T-cell (primary cell): ENCODE results near the gene DLEC1. TPM values are rescaled to one million over a fixed set of nuclear protein-coding genes. Genes with fewer than 3 reads are reported as not detected.
A peak's percentile ranks its signal among the peaks of the same experiment; 100 is the strongest.

Experiments
- ATAC-seq, 4 experiments: fragments of 200-7000 bp in 3 of 4; fragments of 150-1000 bp in 1 of 4; cut with Tn5 transposase; replicated peaks in 1 of 4; 1 replicate in 3 of 4; 2 replicates in 1 of 4; pipeline ENCODE4 v1.10.0; 2021; ENCODE audit warnings: moderate library complexity in 3 of 4, mild to moderate bottlenecking in 2 of 4, moderate number of reproducible peaks in 1 of 4
- CTCF ChIA-PET, 2 donors: fragments of 300-600 bp; sonication (Branson Sonifier 250); formaldehyde crosslinking; loops; one replicate each; lab custom pipeline; 2022; ENCODE audit warnings: antibody characterized with exemption in 2 of 2; lab: Charles Lee
- POLR2A ChIA-PET, 2 donors: fragments of 300-600 bp; sonication (Branson Sonifier 250); formaldehyde crosslinking; loops; one replicate each; lab custom pipeline; 2022; ENCODE audit warnings: antibody characterized with exemption in 2 of 2; lab: Charles Lee
- DNase-seq, 35 experiments: peaks; one replicate each; pipeline versions ENCODE4 v3.0.0 to v3.0.0-alpha.2; 2013 to 2023
- H3K27ac ChIP-seq: one replicate; pipeline ENCODE4 v1.5.1; 2013; ENCODE audit warnings: low read length
- H3K27me3 ChIP-seq, 2 experiments: replicated peaks in 1 of 2; 1 replicate in 1 of 2; 2 replicates in 1 of 2; pipeline versions ENCODE4 v1.6.1 to v1.7.0; 2013; ENCODE audit warnings: low read length in 1 of 2, mixed read lengths in 1 of 2; ENCODE audit not compliant: control insufficient read depth in 2 of 2, insufficient read depth in 2 of 2; ENCODE audit errors: extremely low read depth in 1 of 2
- H3K36me3 ChIP-seq, 2 donors: 1 replicate in 1 of 2; 2 replicates in 1 of 2; pipeline versions ENCODE4 v1.6.1 to v1.7.0; 2013; ENCODE audit warnings: low read length in 1 of 2; ENCODE audit not compliant: control insufficient read depth in 2 of 2, insufficient read depth in 1 of 2; ENCODE audit errors: extremely low read depth in 1 of 2
- H3K4me1 ChIP-seq, 2 experiments: 1 replicate in 1 of 2; 2 replicates in 1 of 2; pipeline versions ENCODE4 v1.6.1 to v1.7.0; 2013; ENCODE audit warnings: low read length in 2 of 2, mixed read lengths in 1 of 2; ENCODE audit not compliant: insufficient read depth in 2 of 2, control insufficient read depth in 1 of 2; ENCODE audit errors: extremely low read depth in 1 of 2
- H3K4me3 ChIP-seq, 2 donors: 1 replicate in 1 of 2; 2 replicates in 1 of 2; pipeline versions ENCODE4 v1.5.1 to v1.7.0; 2013; ENCODE audit warnings: mild to moderate bottlenecking in 2 of 2, low read length in 1 of 2, moderate library complexity in 1 of 2; ENCODE audit not compliant: control insufficient read depth in 1 of 2; ENCODE audit errors: extremely low read depth in 1 of 2
- H3K9me3 ChIP-seq: 2 replicates; pipeline ENCODE4 v1.7.0; 2013
- H3K27ac Mint-ChIP-seq, 2 donors: one replicate each; pipeline ENCODE4 v1.8.0; 2020 to 2021; ENCODE audit warnings: mild to moderate bottlenecking in 2 of 2, mixed read lengths in 2 of 2
- H3K27me3 Mint-ChIP-seq, 2 donors: one replicate each; pipeline ENCODE4 v1.8.0; 2021 to 2022; ENCODE audit warnings: mixed read lengths in 2 of 2
- H3K36me3 Mint-ChIP-seq: one replicate; pipeline ENCODE4 v1.8.0; 2021; ENCODE audit warnings: mixed read lengths
- H3K4me1 Mint-ChIP-seq, 3 donors: one replicate each; pipeline ENCODE4 v1.8.0; 2020 to 2022; ENCODE audit warnings: mixed read lengths in 3 of 3, mild to moderate bottlenecking in 1 of 3
- H3K4me3 Mint-ChIP-seq, 3 donors: one replicate each; pipeline ENCODE4 v1.8.0; 2020 to 2022; ENCODE audit warnings: mild to moderate bottlenecking in 3 of 3, mixed read lengths in 3 of 3, moderate library complexity in 3 of 3
- H3K9me3 Mint-ChIP-seq, 3 donors: one replicate each; pipeline ENCODE4 v1.8.0; 2020 to 2022; ENCODE audit warnings: mixed read lengths in 3 of 3
- WGBS: methylation state at CpG from one replicate; pipeline ENCODE4 v1.1.5; 2013; ENCODE audit warnings: missing lambda C conversion rate; ENCODE audit not compliant: insufficient coverage; 5-methylcytosine and 5-hydroxymethylcytosine counted together
- total RNA-seq, 35 experiments: library from RNA in 6 of 35; stranded (reverse) in 6 of 35; fragments of 120-200 nt in 1 of 35; gene quantifications; one replicate each; pipeline versions ENCODE4 v1.2.1 to v1.2.4 and lab custom pipeline; 2013 to 2026

Gene DLEC1
- total RNA-seq, 5 donors from 2014 or later (not counting 1 experiment from before 2014, with no cell fraction given), result 4.7 to 21.7 (median 17.8) TPM

DNA sequence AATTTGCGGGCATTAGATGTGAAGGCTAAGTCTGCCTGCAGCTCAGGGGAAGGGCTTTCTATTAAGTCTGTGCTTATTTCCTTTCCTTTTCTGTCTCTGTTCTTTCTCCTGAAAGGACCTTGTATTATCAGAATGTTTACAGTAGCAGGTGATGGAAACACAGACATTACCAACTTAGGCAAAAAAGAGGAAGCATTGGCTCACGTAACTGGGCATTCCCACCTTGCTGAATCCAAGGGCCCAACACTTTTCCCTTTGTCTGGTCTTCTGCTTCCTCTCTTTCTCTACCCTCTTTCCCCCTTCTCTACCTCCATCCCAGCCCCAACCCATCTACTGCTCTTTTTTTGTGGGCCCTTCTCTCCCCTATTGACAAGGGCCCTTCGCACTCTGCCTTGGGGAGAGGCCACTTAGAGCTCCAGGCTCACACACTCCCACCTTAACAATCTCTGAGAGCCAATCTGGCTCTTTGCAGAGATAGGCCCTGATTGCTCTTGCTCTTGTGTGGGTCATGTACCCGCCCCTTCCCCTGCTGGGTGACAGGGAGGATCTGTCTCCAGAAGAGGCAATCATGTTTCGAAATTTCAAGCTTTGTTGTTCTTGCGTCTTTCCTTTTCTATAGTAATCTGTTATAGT lies 62.9 kb downstream of the DLEC1 start:
- POLR2A ChIA-PET, result no interaction called here
- no peak overlapping the region for H3K27ac Mint-ChIP-seq
- 100% methylated on average over 2 of the region's 6 CpGs for WGBS
- H3K9me3 Mint-ChIP-seq, result peaks cover 0 to 9% (median 4%) of the 10 kb centered on the region in 3 donors
- Histone ChIP-seq H3K27me3 (peaks cover 0 to 20% of the 10 kb centered on the region in 2 experiments), H3K4me1 (no peaks in the 10 kb centered on the region), H3K9me3 (no peaks in the 10 kb centered on the region), H3K4me3 (no peak overlapping the region), H3K27ac (no peak overlapping the region), H3K36me3 (no peaks in the 10 kb centered on the region)
- ATAC-seq, result no peak
- H3K36me3 Mint-ChIP-seq, result peaks cover 8% of the 10 kb centered on the region
- no peak overlapping the region for H3K4me3 Mint-ChIP-seq
- DNase-seq, result no peak
- no peaks in the 10 kb centered on the region for H3K4me1 Mint-ChIP-seq
- CTCF ChIA-PET, result no interaction called here
- no peaks in the 10 kb centered on the region for H3K27me3 Mint-ChIP-seq

DNA sequence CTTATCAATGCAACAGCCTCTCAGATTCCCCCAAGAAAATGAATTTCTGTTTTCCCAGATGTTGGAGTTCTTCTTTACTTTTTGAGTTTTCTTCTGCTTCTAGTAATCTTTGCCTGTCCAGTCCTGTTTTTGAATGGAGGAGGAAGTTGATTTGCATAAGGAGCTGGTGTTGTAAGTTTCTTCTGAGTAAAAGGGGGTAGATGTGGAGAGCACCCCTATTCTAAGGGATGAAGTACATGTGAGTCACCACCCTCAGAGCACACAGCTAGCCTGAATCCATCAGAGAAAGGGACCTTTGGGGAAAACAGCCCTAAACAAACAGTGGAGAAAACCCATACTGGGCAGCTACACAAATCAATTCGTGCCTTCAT lies 63.4 kb downstream of the DLEC1 start:
- Histone ChIP-seq H3K27me3 (peaks cover 0 to 16% of the 10 kb centered on the region in 2 experiments), H3K27ac (no peak overlapping the region), H3K36me3 (no peaks in the 10 kb centered on the region), H3K4me3 (no peak overlapping the region), H3K4me1 (no peaks in the 10 kb centered on the region), H3K9me3 (no peaks in the 10 kb centered on the region)
- ATAC-seq (no peak), DNase-seq (no peak)
- CTCF ChIA-PET, result no interaction called here
- H3K4me1 Mint-ChIP-seq, result no peaks in the 10 kb centered on the region
- WGBS, result no CpG with 5 or more reads among the region's 1 CpG
- H3K27me3 Mint-ChIP-seq, result no peaks in the 10 kb centered on the region
- no peak overlapping the region for H3K4me3 Mint-ChIP-seq
- H3K27ac Mint-ChIP-seq, result no peak overlapping the region
- POLR2A ChIA-PET, result no interaction called here
- H3K9me3 Mint-ChIP-seq, result peaks cover 0 to 9% (median 4%) of the 10 kb centered on the region in 3 donors
- peaks cover 8% of the 10 kb centered on the region for H3K36me3 Mint-ChIP-seq

DNA sequence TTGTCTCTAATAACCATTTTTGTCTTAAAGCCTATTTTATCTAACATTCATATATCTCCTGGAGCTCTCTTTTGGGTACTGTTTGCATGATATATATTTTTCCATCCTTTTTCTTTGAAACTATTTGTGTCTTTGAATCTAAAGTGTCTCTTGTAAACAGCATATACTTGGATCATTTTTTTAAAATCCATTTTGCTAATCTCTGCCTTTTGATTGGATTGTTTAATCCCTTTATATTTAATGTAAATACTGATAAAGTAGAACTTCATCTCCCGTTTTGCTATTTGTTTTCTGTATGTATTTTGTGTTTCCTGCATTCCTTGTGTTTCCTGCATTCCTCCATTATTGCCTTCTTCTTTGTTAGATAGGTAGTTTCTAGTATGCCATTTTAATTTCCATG lies 66.5 kb downstream of the DLEC1 start:
- Histone ChIP-seq H3K9me3 (no peaks in the 10 kb centered on the region), H3K27me3 (peaks cover 0 to 13% of the 10 kb centered on the region in 2 experiments), H3K36me3 (no peaks in the 10 kb centered on the region), H3K4me1 (no peaks in the 10 kb centered on the region), H3K27ac (no peak overlapping the region), H3K4me3 (no peak overlapping the region)
- H3K4me1 Mint-ChIP-seq, result no peaks in the 10 kb centered on the region
- no peak for DNase-seq
- POLR2A ChIA-PET, result no interaction called here
- H3K36me3 Mint-ChIP-seq, result peaks cover 8% of the 10 kb centered on the region
- no peak overlapping the region for H3K27ac Mint-ChIP-seq
- ATAC-seq, result no peak
- peaks cover 0 to 9% (median 4%) of the 10 kb centered on the region in 3 donors for H3K9me3 Mint-ChIP-seq
- WGBS, result no CpG with 5 or more reads among the region's 1 CpG
- H3K4me3 Mint-ChIP-seq, result no peak overlapping the region
- H3K27me3 Mint-ChIP-seq, result no peaks in the 10 kb centered on the region
- CTCF ChIA-PET, result interaction anchor here in 1 of 2 donors (0.6 kb wide), 1 partner anchor 387 kb away, joined by 5 read pairs; no protein-coding TSS in a partner anchor

DNA sequence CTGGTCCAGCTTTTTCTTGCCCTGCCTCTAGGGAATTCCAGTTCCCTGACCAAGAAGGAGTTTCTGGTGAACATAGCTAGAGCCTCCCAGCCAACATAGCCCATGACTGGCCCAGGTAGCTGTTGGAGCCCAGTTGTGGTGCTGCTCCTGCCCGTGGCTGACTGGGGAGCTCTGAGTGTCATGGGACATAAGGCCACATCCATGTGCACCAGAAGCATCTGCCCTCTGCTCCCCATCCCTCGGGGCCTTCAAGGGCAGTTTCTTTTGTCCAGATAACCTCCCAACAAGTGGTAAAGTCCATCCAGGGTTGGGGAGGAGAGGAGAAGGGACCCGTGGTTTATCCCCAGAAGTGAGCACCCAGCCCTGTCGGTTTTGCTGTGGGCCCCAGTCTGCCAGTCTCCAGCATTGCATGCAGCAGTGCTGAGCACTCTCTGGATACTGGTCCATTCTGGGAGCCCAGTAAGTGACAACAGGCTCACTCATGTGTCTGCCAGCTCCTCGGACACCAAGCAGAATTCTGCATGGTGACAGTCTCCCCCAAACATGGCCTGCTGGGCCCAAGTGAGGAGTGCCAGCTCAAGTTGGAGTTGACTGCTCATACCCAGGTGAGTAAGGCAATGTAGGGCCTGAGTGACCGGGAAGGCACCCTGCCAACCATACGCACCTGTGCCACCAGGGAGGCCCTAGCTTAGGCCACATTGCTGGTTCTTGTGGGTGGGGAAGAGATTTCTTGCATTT lies 69.1 kb downstream of the DLEC1 start:
- peaks cover 0 to 9% (median 4%) of the 10 kb centered on the region in 3 donors for H3K9me3 Mint-ChIP-seq
- no peaks in the 10 kb centered on the region for H3K9me3 ChIP-seq
- peaks cover 8% of the 10 kb centered on the region for H3K36me3 Mint-ChIP-seq
- DNase-seq, result peak in 1 of 35 experiments; percentile 12
- no peaks in the 10 kb centered on the region for H3K4me1 ChIP-seq
- WGBS, result 79% methylated on average over 6 of the region's 7 CpGs
- ChIA-PET CTCF (interaction anchor here (0.5 to 0.6 kb wide), 2 partner anchors 10 to 387 kb away, joined by 3 to 4 read pairs; no protein-coding TSS in a partner anchor), POLR2A (no interaction called here)
- no peaks in the 10 kb centered on the region for H3K4me1 Mint-ChIP-seq
- no peak overlapping the region for H3K27ac ChIP-seq
- H3K27me3 ChIP-seq, result peaks cover 0 to 13% of the 10 kb centered on the region in 2 experiments
- no peak overlapping the region for H3K27ac Mint-ChIP-seq
- no peak for ATAC-seq
- no peak overlapping the region for H3K4me3 ChIP-seq
- no peaks in the 10 kb centered on the region for H3K27me3 Mint-ChIP-seq
- H3K4me3 Mint-ChIP-seq, result no peak overlapping the region
- no peaks in the 10 kb centered on the region for H3K36me3 ChIP-seq

DNA sequence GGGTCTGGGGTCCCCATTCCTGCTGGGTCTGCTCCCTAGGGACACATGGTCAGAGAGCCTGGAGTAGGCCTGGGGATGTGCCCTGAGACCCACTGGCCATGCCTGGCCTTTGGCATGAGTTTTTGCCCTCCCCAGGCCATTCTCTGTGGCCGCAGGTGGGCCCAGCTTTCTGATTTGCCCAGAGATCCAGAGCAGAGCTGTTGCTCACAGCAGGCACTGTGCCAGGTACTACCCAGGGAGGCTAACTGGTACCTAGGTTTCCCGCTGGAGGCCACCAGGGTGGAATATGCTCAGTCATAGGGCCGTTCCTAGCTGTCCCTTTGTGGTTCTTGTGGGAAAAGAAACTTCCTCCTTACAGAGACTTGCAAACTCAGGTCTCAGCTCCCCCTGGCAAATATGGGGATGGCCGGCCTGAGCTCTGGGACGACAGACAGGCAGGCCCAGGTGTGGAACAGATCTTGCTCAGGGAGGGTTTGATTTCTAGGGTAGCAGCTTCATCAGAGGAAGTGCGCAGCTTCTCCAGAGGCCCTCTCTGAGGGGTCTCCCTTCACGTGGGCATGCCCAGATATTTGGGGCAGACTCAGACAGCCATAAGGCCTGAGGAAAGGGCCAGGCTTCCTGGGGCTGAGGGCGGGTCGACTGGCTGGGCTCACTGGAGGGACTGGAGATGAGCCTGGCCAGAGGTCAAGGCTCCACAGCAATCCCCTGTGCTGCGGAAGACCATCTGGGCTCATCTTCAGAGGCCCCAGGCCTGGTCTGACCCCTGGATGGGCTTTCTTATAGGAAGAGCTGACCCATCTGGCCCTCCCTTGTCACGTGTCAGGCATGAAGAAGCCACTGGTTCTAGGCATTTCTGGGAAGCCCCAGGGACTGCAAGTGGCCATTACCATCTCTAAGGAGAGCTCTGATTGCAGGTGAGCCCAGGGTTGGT lies 69.9 kb downstream of the DLEC1 start:
- Mint-ChIP-seq H3K9me3 (peaks cover 0 to 9% (median 4%) of the 10 kb centered on the region in 3 donors), H3K4me1 (no peaks in the 10 kb centered on the region), H3K27me3 (no peaks in the 10 kb centered on the region), H3K36me3 (peaks cover 8% of the 10 kb centered on the region), H3K27ac (no peak overlapping the region), H3K4me3 (no peak overlapping the region)
- ATAC-seq (no peak), DNase-seq (peak in 1 of 35 experiments; percentile 21)
- H3K9me3 ChIP-seq, result no peaks in the 10 kb centered on the region
- H3K4me3 ChIP-seq, result no peak overlapping the region
- H3K27me3 ChIP-seq, result peaks cover 0 to 13% of the 10 kb centered on the region in 2 experiments
- H3K36me3 ChIP-seq, result no peaks in the 10 kb centered on the region
- ChIA-PET POLR2A (no interaction called here), CTCF (interaction anchor here in 1 of 2 donors (0.5 kb wide), 1 partner anchor 386 kb away, joined by 3 read pairs; no protein-coding TSS in a partner anchor)
- 70% methylated on average over 6 of the region's 11 CpGs for WGBS
- no peak overlapping the region for H3K27ac ChIP-seq
- H3K4me1 ChIP-seq, result no peaks in the 10 kb centered on the region
